MCF 10A (cell line): ENCODE data around the gene KRTAP19-3. TPM values are rescaled to one million over a fixed set of nuclear protein-coding genes. Genes with fewer than 3 reads are reported as not detected.
"Not testable (repeated sequence)": the region's sequence is repeated elsewhere in the genome, so short reads cannot be mapped to it uniquely, and the experiment has no call there.

ENCODE experiments used
- Bru-seq: library from RNA; stranded (reverse); fragments of 400-500 nt; gene quantifications from one replicate; lab custom pipeline; 2021; lab: Mats Ljungman, UMichigan
- BruChase-seq, 2 experiments: library from RNA; stranded (reverse); fragments of 400-500 nt; gene quantifications; one replicate each; lab custom pipeline; 2021; lab: Mats Ljungman, UMichigan
- BruUV-seq: library from RNA; stranded (reverse); fragments of 400-500 nt; replicated peaks from 2 replicates; lab custom pipeline; 2021; lab: Mats Ljungman, UMichigan
- CTCF ChIA-PET: fragments of 300-600 bp; sonication (Branson Sonifier 250); formaldehyde crosslinking; extraction: SDS; loops from one replicate; lab custom pipeline; 2021; ENCODE audit warnings: antibody characterized with exemption, inconsistent platforms; lab: Yijun Ruan, JAX
- POLR2A ChIA-PET: fragments of 300-600, 350-650 bp; sonication (Branson Sonifier 250); formaldehyde crosslinking; extraction: SDS; loops from one replicate; lab custom pipeline; 2020; ENCODE audit warnings: antibody characterized with exemption, inconsistent platforms; lab: Yijun Ruan, JAX
- DNase-seq: peaks from one replicate; pipeline ENCODE4 v3.0.0-alpha.2; 2018; ENCODE audit not compliant: unreplicated experiment
- H3K27ac Mint-ChIP-seq: one replicate; pipeline ENCODE4 v1.8.0; 2022; ENCODE audit warnings: mild to moderate bottlenecking, low read depth, mixed read lengths; ENCODE audit not compliant: unreplicated experiment
- H3K27me3 Mint-ChIP-seq: one replicate; pipeline ENCODE4 v1.8.0; 2022; ENCODE audit warnings: mixed read lengths; ENCODE audit not compliant: insufficient read depth, unreplicated experiment
- H3K36me3 Mint-ChIP-seq: one replicate; pipeline ENCODE4 v1.8.0; 2022; ENCODE audit warnings: mild to moderate bottlenecking, moderate library complexity, mixed read lengths; ENCODE audit not compliant: insufficient read depth, unreplicated experiment
- H3K4me1 Mint-ChIP-seq: one replicate; pipeline ENCODE4 v1.8.0; 2022; ENCODE audit warnings: mixed read lengths; ENCODE audit not compliant: insufficient read depth, unreplicated experiment
- H3K4me3 Mint-ChIP-seq: one replicate; pipeline ENCODE4 v1.8.0; 2022; ENCODE audit warnings: mild to moderate bottlenecking, moderate library complexity, mixed read lengths; ENCODE audit not compliant: unreplicated experiment
- H3K9me3 Mint-ChIP-seq: one replicate; pipeline ENCODE4 v1.8.0; 2022; ENCODE audit warnings: mixed read lengths; ENCODE audit not compliant: unreplicated experiment
- CTCF ChIP-seq: fragments of 200-600 bp; IDR thresholded peaks from one replicate; pipeline ENCODE4 v1.8.0; 2022; ENCODE audit warnings: antibody characterized with exemption, mild to moderate bottlenecking; ENCODE audit not compliant: unreplicated experiment
- intact Hi-C: fragments of 100-400 bp; cut with micrococcal nuclease; formaldehyde crosslinking; loops from 2 replicates; pipeline ENCODE4 v1.14.1; 2022
- long read RNA-seq: library from polyadenylated mRNA; stranded (forward); transcript quantifications from one replicate; pipeline ENCODE4 v2.0.0, GENCODE V29; 2022
- total RNA-seq: library from RNA; stranded (reverse); gene quantifications from 2 replicates; pipeline ENCODE4 v1.2.3, GENCODE V29; 2022

KRTAP19-3 gene
- not detected in 2 replicates for total RNA-seq
- Bru-seq, nascent RNA, result not detected
- not detected for BruChase-seq, experiment 1, labeled RNA remaining after a 6-hour chase
- BruChase-seq, experiment 2, labeled RNA remaining after a 2-hour chase, result not detected
- long read RNA-seq, result 0 reads

GRCh38 chr21:30491963-30492428 is at the start of gene KRTAP19-3:
KRTAP19-3 (minus strand) TSS chr21:30492013; CDS start chr21:30491957, 56 bp downstream.
- no peak within 1 kb of the TSS for H3K4me3 Mint-ChIP-seq
- no peak for DNase-seq
- no peaks in the 10 kb centered on the region for H3K4me1 Mint-ChIP-seq
- H3K9me3 Mint-ChIP-seq, result no peaks in the 10 kb centered on the region
- BruUV-seq, result no TSS peak
- ChIA-PET CTCF (no interaction called here), POLR2A (interaction anchor here (1.0 kb wide), 1 partner anchor 9 kb away, joined by 5 read pairs; no protein-coding TSS in a partner anchor)
- H3K27ac Mint-ChIP-seq, result no peak within 1 kb of the TSS
- H3K27me3 Mint-ChIP-seq, result peaks cover 17% of the 10 kb centered on the region
- TF ChIP-seq CTCF, result no peak
- intact Hi-C loops, result no loop called here
- H3K36me3 Mint-ChIP-seq, result no peaks in the 10 kb centered on the region

GRCh38 chr21:30518876-30519275 is 27.1 kb upstream of the KRTAP19-3 start:
- Mint-ChIP-seq H3K27me3 (peaks cover 14% of the 10 kb centered on the region), H3K9me3 (peaks cover 5% of the 10 kb centered on the region), H3K27ac (no peak overlapping the region), H3K4me1 (no peaks in the 10 kb centered on the region), H3K4me3 (no peak overlapping the region), H3K36me3 (no peaks in the 10 kb centered on the region)
- no peak for TF ChIP-seq CTCF
- DNase-seq, result no peak
- intact Hi-C loops, result no loop called here
- no TSS peak for BruUV-seq
- ChIA-PET CTCF (interaction anchor here (0.6 kb wide), 1 partner anchor 237 kb away, joined by 4 read pairs; no protein-coding TSS in a partner anchor), POLR2A (no interaction called here)

GRCh38 chr21:30515681-30516080 is 23.9 kb upstream of the KRTAP19-3 start:
- Mint-ChIP-seq H3K4me3 (no peak overlapping the region), H3K9me3 (peaks cover 5% of the 10 kb centered on the region), H3K4me1 (no peaks in the 10 kb centered on the region), H3K27ac (no peak overlapping the region), H3K27me3 (peaks cover 14% of the 10 kb centered on the region), H3K36me3 (no peaks in the 10 kb centered on the region)
- no peak for TF ChIP-seq CTCF
- ChIA-PET POLR2A (no interaction called here), CTCF (no interaction called here)
- intact Hi-C loops, result no loop called here
- BruUV-seq, result no TSS peak
- no peak for DNase-seq

- intact Hi-C loops, result loop anchor here (5.0 to 10.0 kb wide), 3 partner anchors 227 to 582 kb away; no protein-coding TSS in a partner anchor
- H3K4me3 Mint-ChIP-seq, H3K9me3 Mint-ChIP-seq, H3K4me1 Mint-ChIP-seq, POLR2A ChIA-PET, BruUV-seq, H3K27ac Mint-ChIP-seq, H3K36me3 Mint-ChIP-seq: not testable (repeated sequence)
- DNase-seq, result peak; percentile 41
- peaks cover 54% of the 10 kb centered on the region for H3K27me3 Mint-ChIP-seq
- TF ChIP-seq CTCF, result peak; percentile 55
- CTCF ChIA-PET, result interaction anchor here (0.6 to 1.5 kb wide), 12 partner anchors 11 to 1758 kb away, joined by 3 to 6 read pairs (median 4); no protein-coding TSS in a partner anchor
These were observed 13.9 kb upstream of the KRTAP19-3 start for GRCh38 chr21:30505621-30506205.
